HUES64 (cell line): Measurements from ENCODE around the gene ABL2.

ENCODE experiments used
- H3K27ac ChIP-seq: 2 replicates; pipeline ENCODE4 v1.7.0; 2013; ENCODE audit warnings: low read depth, low read length, inconsistent platforms
- H3K27me3 ChIP-seq: 2 replicates; pipeline ENCODE4 v1.6.1; 2013; ENCODE audit warnings: mild to moderate bottlenecking, low read length; ENCODE audit not compliant: insufficient read depth
- H3K36me3 ChIP-seq: 2 replicates; pipeline ENCODE4 v1.6.1; 2013; ENCODE audit warnings: mild to moderate bottlenecking, low read length; ENCODE audit not compliant: insufficient read depth
- H3K4me1 ChIP-seq: 2 replicates; pipeline ENCODE4 v1.6.1; 2013; ENCODE audit warnings: mild to moderate bottlenecking, low read length, moderate library complexity; ENCODE audit not compliant: insufficient read depth
- H3K4me3 ChIP-seq: 2 replicates; pipeline ENCODE4 v1.5.1; 2013; ENCODE audit warnings: mild to moderate bottlenecking, low read length, moderate library complexity
- H3K9ac ChIP-seq: 2 replicates; pipeline ENCODE4 v1.6.1; 2013; ENCODE audit warnings: mild to moderate bottlenecking, low read depth, low read length
- H3K9me3 ChIP-seq: 2 replicates; pipeline ENCODE4 v1.6.1; 2013; ENCODE audit warnings: low read depth, low read length; ENCODE audit not compliant: insufficient read depth
- WGBS: fragments of 150-250, 120-280 bp; methylation state at CpG from one replicate; pipeline ENCODE4 v1.1.7; 2013; ENCODE audit warnings: missing lambda C conversion rate; 5-methylcytosine and 5-hydroxymethylcytosine counted together

Gene ABL2

GRCh38 chr1:179169616-179170467 is 59.6 kb downstream of the ABL2 start:
- Histone ChIP-seq H3K4me3 (no peak overlapping the region), H3K36me3 (no peaks in the 10 kb centered on the region), H3K27ac (no peak overlapping the region), H3K4me1 (peaks cover 3% of the 10 kb centered on the region), H3K9me3 (no peaks in the 10 kb centered on the region), H3K9ac (no peak overlapping the region), H3K27me3 (no peaks in the 10 kb centered on the region)
- WGBS: 85% methylated on average over 3 of the region's 3 CpGs

DNA sequence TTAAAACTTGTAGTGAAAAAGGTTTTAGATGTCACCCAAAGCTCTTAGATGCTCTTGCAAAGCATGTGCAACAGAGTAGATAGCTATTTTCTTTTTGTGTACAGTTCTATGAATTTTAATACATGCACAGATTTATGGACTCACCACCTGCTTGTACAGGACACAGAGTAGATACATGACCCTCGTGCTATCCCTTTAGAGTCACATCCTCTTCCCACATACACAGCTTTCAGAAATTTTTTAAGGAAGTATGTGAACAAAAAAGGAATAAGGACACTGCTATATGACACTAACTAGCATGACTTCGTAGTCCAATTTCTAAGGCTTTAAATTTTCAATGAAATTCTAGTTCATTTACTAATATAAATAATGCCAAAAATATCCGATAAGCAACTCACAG is 60.9 kb downstream of the ABL2 start:
- Histone ChIP-seq H3K36me3 (no peaks in the 10 kb centered on the region), H3K9me3 (no peaks in the 10 kb centered on the region), H3K9ac (no peak overlapping the region), H3K4me1 (peaks cover 16% of the 10 kb centered on the region), H3K27me3 (no peaks in the 10 kb centered on the region), H3K4me3 (no peak overlapping the region), H3K27ac (no peak overlapping the region)
- WGBS: 100% methylated on average over 3 of the region's 3 CpGs

GRCh38 chr1:179167955-179168354 is 61.5 kb downstream of the ABL2 start:
- H3K4me1 ChIP-seq: peaks cover 16% of the 10 kb centered on the region
- H3K9me3 ChIP-seq: no peaks in the 10 kb centered on the region
- 90% methylated on average over 1 of the region's 1 CpG for WGBS
- no peaks in the 10 kb centered on the region for H3K36me3 ChIP-seq
- no peak overlapping the region for H3K27ac ChIP-seq
- H3K27me3 ChIP-seq: no peaks in the 10 kb centered on the region
- H3K4me3 ChIP-seq: no peak overlapping the region
- no peak overlapping the region for H3K9ac ChIP-seq

DNA sequence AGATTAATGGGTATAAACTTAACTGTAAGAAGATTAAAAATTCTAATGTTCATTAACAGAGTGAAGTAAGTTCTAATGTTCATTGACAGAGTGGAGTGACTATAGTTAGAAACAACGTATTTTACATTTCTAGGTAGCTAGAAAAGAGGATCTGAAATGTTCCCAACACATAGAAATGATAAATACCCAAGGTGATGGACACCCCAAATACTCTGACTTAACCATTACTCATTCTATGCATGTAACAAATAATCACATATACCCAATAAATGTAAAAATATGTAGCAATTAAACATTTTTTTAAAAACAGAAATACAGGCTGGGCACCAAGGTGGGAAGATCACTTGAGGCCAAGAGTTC is 62.1 kb downstream of the ABL2 start:
- no peaks in the 10 kb centered on the region for H3K27me3 ChIP-seq
- peaks cover 16% of the 10 kb centered on the region for H3K4me1 ChIP-seq
- no peak overlapping the region for H3K9ac ChIP-seq
- H3K27ac ChIP-seq: no peak overlapping the region
- 100% methylated on average over 1 of the region's 1 CpG for WGBS
- no peak overlapping the region for H3K4me3 ChIP-seq
- no peaks in the 10 kb centered on the region for H3K9me3 ChIP-seq
- H3K36me3 ChIP-seq: no peaks in the 10 kb centered on the region

DNA sequence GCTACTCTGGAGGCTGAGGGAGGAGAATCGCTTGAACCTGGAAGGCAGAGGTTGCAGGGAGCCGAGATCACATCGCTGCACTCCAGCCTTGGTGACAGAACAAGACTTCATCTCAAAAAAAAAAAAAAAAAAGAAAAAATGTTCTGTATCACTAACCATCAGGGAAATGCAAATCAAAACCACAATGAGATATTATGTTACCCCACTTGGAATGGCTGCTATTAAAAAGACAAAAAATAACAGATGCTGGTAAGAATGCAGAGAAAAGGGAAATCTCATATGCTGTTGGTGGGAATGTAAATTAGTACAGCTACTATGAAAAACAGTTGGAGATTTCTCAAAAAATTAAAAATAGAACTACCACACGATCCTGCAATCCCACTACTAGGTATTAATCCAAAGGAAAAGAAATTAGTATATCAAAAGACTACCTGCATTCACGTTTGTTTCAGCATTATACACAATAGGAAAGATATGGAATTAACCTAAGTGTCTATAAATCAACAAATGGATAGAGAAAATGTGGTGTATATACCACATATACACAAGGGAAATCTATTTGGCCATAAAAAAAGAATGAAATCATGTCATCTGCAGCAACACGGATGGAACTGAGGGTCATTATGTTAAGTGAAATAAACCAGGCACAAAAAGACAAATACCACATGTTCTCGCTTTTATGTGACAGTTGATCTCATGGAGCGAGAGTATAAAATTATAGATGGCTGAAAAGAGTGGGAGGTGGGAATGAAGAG is 62.6 kb downstream of the ABL2 start:
- Histone ChIP-seq H3K9ac (no peak overlapping the region), H3K27ac (no peak overlapping the region)

DNA sequence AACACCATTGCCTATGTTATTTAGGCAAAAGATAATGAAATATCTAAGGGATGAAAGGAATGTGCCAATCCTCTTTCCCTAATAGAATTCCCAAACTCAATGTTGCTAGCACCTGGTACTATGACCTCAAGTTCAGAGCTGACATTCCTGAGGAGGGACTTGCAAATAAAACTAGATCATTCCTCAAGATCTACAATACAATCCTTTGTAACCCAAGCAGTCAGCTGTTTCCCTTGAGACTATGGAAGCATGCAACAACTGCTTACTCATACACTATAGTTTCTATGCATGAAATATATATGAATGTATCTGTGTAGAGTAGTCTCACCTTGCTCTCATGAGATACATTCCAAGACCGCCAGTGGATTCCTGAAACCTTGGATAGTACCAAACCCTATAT is 65.0 kb downstream of the ABL2 start:
- H3K4me1 ChIP-seq: peaks cover 16% of the 10 kb centered on the region
- no peaks in the 10 kb centered on the region for H3K27me3 ChIP-seq
- no CpG with 5 or more reads among the region's 1 CpG for WGBS
- H3K27ac ChIP-seq: no peak overlapping the region
- no peak overlapping the region for H3K4me3 ChIP-seq
- H3K9me3 ChIP-seq: no peaks in the 10 kb centered on the region
- H3K9ac ChIP-seq: no peak overlapping the region
- H3K36me3 ChIP-seq: no peaks in the 10 kb centered on the region

More for the DNA sequence above, 62.6 kb downstream of the ABL2 start:
- WGBS: 96% methylated on average over 6 of the region's 8 CpGs
- Histone ChIP-seq H3K4me3 (no peak overlapping the region), H3K4me1 (peaks cover 16% of the 10 kb centered on the region), H3K36me3 (no peaks in the 10 kb centered on the region), H3K27me3 (no peaks in the 10 kb centered on the region), H3K9me3 (no peaks in the 10 kb centered on the region)

GRCh38 chr1:179156708-179157107 is 72.8 kb downstream of the ABL2 start:
- Histone ChIP-seq H3K27ac (no peak overlapping the region), H3K36me3 (no peaks in the 10 kb centered on the region), H3K4me3 (no peak overlapping the region), H3K9me3 (no peaks in the 10 kb centered on the region), H3K27me3 (no peaks in the 10 kb centered on the region), H3K4me1 (no peaks in the 10 kb centered on the region), H3K9ac (no peak overlapping the region)
- 95% methylated on average over 5 of the region's 6 CpGs for WGBS

DNA sequence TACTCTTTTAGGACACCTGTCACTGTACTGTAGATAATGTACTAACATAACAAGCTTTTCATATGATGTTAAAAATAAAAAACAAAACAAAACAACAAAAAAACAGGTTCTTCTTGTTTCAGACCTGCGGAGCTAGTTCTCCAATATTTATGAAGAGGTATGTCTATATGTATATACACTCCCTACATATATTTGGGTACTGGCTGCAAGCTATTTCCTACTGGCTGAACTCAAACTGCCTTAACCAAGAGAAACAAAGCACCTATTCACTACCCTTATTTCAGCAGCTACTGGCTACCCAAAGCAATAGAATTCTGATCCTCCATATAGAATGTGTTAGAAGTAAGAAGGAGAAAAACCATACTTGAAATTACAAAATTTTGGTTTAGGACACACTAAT is 73.5 kb downstream of the ABL2 start:
- Histone ChIP-seq H3K27ac (no peak overlapping the region), H3K4me1 (no peaks in the 10 kb centered on the region), H3K27me3 (no peaks in the 10 kb centered on the region), H3K36me3 (no peaks in the 10 kb centered on the region), H3K4me3 (no peak overlapping the region), H3K9me3 (no peaks in the 10 kb centered on the region), H3K9ac (no peak overlapping the region)
- WGBS: no CpG with 5 or more reads among the region's 1 CpG

DNA sequence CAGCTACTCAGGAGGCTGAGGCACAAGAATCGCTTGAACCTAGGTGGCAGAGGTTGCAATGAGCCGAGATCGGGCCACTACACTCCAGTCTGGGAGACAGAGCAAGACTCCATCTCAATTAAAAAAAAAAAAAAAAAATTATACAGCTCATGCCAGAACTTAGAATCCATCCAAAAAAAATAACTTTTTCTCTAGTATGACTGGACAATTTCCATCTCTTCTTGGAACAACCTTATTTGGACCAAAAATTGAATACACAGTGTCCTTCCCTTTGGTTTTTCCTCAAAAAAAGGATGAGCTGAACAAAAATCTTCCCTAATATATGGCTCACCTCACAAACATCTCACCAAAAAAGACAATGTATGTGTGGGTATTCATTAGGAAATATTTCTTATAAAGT is 73.9 kb downstream of the ABL2 start:
- Histone ChIP-seq H3K36me3 (no peaks in the 10 kb centered on the region), H3K4me1 (no peaks in the 10 kb centered on the region), H3K9me3 (no peaks in the 10 kb centered on the region), H3K4me3 (no peak overlapping the region), H3K27me3 (no peaks in the 10 kb centered on the region), H3K9ac (no peak overlapping the region), H3K27ac (no peak overlapping the region)
- 95% methylated on average over 3 of the region's 3 CpGs for WGBS

DNA sequence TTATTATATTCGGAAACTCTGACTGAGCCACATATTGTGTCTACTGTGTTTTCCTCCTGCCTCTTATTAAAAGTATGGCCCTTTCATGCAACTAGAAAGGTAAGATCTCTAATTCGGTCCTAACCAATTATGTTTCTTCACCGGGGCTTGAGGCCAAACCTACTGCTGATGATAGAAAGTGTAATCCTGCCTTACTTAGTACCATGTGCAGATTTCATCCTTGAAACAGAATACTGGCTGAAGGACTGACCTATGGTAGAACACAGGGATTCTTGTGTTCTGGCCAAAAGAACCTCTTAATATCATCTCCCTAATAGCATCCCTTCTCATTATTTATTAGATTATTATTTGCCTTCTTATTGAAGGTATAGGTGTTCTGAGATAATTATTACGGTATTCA is 75.0 kb downstream of the ABL2 start:
- Histone ChIP-seq H3K27ac (no peak overlapping the region), H3K4me3 (no peak overlapping the region), H3K36me3 (no peaks in the 10 kb centered on the region), H3K9me3 (no peaks in the 10 kb centered on the region; the same call in 1 of the 2 replicates), H3K9ac (no peak overlapping the region), H3K27me3 (no peaks in the 10 kb centered on the region), H3K4me1 (no peaks in the 10 kb centered on the region)
- 93% methylated on average over 4 of the region's 4 CpGs for WGBS

DNA sequence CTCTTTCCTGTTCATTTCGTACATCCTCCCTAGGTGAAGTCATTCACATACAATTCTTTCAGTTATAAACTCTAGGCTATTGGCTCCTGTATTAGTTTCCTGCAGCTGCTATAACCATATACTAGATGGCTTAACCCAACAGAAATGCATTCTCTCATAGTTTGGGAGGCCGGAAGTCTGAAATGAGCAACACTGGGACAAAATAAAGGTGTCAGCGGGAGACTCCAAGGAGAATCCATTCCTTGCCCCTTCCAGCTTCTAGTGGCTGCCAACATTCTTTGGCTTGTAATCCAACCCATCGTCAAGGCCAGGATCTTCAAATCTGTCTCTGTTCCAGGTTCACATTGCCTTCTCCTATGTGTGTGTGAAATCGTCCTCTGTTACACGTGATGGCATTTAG is 76.3 kb downstream of the ABL2 start:
- no peak overlapping the region for H3K27ac ChIP-seq
- H3K9me3 ChIP-seq: no peaks in the 10 kb centered on the region; the same call in 1 of the 2 replicates
- H3K9ac ChIP-seq: no peak overlapping the region
- no peaks in the 10 kb centered on the region for H3K4me1 ChIP-seq
- H3K4me3 ChIP-seq: no peak overlapping the region
- 90% methylated on average over 6 of the region's 6 CpGs for WGBS
- no peaks in the 10 kb centered on the region for H3K27me3 ChIP-seq
- no peaks in the 10 kb centered on the region for H3K36me3 ChIP-seq
